OCI-LY3 (cell line): Measurements from ENCODE around the gene CARNS1.
A peak's percentile ranks its signal among the peaks of the same experiment; 100 is the strongest.

Experiments used
- H2AFZ ChIP-seq: fragments of 200-600, 300-600 bp; shearing (Covaris generic); 2 replicates; pipeline ENCODE4 v1.6.0; 2014; ENCODE audit warnings: antibody characterized with exemption, low read depth, low read length
- H3K27ac ChIP-seq: fragments of 200-600, 300-600 bp; sonication (generic); 2 replicates; pipeline ENCODE4 v1.5.1; 2014; ENCODE audit warnings: mild to moderate bottlenecking, low read length, moderate library complexity, mixed read lengths
- H3K27me3 ChIP-seq: fragments of 200-600, 300-600 bp; sonication (generic); 2 replicates; pipeline ENCODE4 v1.6.1; 2014; ENCODE audit warnings: low read depth, low read length, mixed read lengths
- H3K36me3 ChIP-seq: fragments of 200-600, 300-600 bp; sonication (generic); replicated peaks from 2 replicates; pipeline ENCODE3; 2014; ENCODE audit warnings: low read depth, low read length, mixed read lengths
- H3K4me1 ChIP-seq: fragments of 300-600, 200-600 bp; sonication (generic); 2 replicates; pipeline ENCODE4 v1.6.1; 2014; ENCODE audit warnings: low read length, mixed read lengths
- H3K4me2 ChIP-seq: fragments of 200-600, 300-600 bp; sonication (generic); 2 replicates; pipeline ENCODE4 v1.6.1; 2014; ENCODE audit warnings: low read length, mixed read lengths
- H3K4me3 ChIP-seq: fragments of 300-600, 200-600 bp; sonication (generic); 2 replicates; pipeline ENCODE4 v1.5.1; 2014; ENCODE audit warnings: antibody characterized with exemption, mild to moderate bottlenecking, low read length, moderate library complexity
- H3K79me2 ChIP-seq: fragments of 300-600, 200-600 bp; shearing (Covaris generic); 2 replicates; pipeline ENCODE4 v1.6.1; 2014; ENCODE audit warnings: mild to moderate bottlenecking, low read length, mixed read lengths
- H3K9ac ChIP-seq: fragments of 300-600, 200-600 bp; shearing (Covaris generic); 2 replicates; pipeline ENCODE4 v1.6.0; 2014; ENCODE audit warnings: mild to moderate bottlenecking, low read length, moderate library complexity
- H3K9me3 ChIP-seq: fragments of 200-600, 300-600 bp; shearing (Covaris generic); 2 replicates; pipeline ENCODE4 v1.6.1; 2014; ENCODE audit warnings: low read length, mixed read lengths; ENCODE audit not compliant: insufficient read depth
- H4K20me1 ChIP-seq: fragments of 200-600, 300-600 bp; sonication (generic); 2 replicates; pipeline ENCODE4 v1.6.1; 2016; ENCODE audit warnings: low read length, mixed read lengths; ENCODE audit not compliant: insufficient read depth
- EZH2phosphoT487 ChIP-seq: fragments of 200-600 bp; shearing (Covaris generic); IDR thresholded peaks from 2 replicates; pipeline ENCODE4 v1.6.1; 2018; ENCODE audit warnings: antibody characterized with exemption, mixed run types, low read depth
- TF ChIP-seq, protein P1 (sequence below): fragments of 200-600, 300-600 bp; sonication (generic); IDR thresholded peaks from 2 replicates; pipeline ENCODE4 v1.5.1; 2014; ENCODE audit warnings: antibody characterized with exemption, low read length, low read depth

CARNS1 gene

DNA sequence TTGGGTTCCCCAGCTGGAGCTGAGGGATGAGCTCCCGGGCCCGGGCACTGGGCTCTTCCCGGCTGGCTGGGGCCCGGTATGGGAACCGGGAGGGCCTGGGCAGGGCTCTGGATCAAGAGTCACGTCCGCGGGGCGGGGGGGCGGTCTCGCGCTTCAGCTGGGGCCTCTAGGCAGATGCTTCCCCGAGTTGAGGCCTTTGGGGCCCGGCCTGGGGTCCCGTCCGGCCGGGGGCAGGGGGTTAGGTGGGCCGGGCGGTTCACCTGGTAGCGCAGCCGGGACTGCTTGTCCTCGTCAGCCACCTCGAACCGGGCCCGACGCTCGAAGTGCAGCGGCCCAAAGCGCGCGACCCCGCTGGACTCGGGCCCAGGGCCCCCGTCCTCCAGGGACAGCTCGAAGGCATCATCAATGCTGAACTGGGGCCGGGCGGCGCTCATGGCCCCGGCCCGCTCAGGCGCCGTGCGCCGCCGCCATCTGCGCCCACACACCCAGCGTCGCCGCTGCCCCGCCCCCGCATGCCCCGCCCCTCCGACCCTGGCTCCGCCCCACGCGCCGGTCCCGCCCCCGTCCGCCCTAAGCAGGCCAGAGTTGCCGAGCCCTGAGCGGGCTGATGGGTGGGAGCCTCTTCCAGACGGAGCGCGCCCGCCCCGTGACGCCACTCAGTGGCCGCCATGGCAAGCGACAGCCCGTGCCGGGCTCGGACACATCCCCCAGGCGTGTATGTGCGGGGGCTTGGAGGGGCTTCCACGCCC is 53.5 kb downstream of the CARNS1 start, which contains the start of gene TMEM134:
Gene TMEM134, minus strand, starts transcription at position 493 of the 749 bp plus-strand sequence. Its CDS starts 59 bp downstream, at position 434.
- Histone ChIP-seq H3K27ac (peak within 1 kb of the TSS; percentile 53), H4K20me1 (no peaks in the 10 kb centered on the region), H3K4me2 (peak within 1 kb of the TSS; percentile 92), H3K9ac (peak within 1 kb of the TSS; percentile 87), H3K4me1 (peaks cover 51% of the 10 kb centered on the region), H3K36me3 (no peaks in the 10 kb centered on the region), H3K4me3 (peak within 1 kb of the TSS; percentile 93), H3K79me2 (peaks cover 15% of the 10 kb centered on the region), H2AFZ (peak within 1 kb of the TSS; percentile 85), H3K27me3 (no peaks in the 10 kb centered on the region), H3K9me3 (no peaks in the 10 kb centered on the region)
- TF ChIP-seq, protein P1, sequence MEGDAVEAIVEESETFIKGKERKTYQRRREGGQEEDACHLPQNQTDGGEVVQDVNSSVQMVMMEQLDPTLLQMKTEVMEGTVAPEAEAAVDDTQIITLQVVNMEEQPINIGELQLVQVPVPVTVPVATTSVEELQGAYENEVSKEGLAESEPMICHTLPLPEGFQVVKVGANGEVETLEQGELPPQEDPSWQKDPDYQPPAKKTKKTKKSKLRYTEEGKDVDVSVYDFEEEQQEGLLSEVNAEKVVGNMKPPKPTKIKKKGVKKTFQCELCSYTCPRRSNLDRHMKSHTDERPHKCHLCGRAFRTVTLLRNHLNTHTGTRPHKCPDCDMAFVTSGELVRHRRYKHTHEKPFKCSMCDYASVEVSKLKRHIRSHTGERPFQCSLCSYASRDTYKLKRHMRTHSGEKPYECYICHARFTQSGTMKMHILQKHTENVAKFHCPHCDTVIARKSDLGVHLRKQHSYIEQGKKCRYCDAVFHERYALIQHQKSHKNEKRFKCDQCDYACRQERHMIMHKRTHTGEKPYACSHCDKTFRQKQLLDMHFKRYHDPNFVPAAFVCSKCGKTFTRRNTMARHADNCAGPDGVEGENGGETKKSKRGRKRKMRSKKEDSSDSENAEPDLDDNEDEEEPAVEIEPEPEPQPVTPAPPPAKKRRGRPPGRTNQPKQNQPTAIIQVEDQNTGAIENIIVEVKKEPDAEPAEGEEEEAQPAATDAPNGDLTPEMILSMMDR = peak; percentile 65
- TF ChIP-seq EZH2phosphoT487 = no peak

GRCh38 chr11:67469508-67469811 is 54.0 kb downstream of the CARNS1 start:
- Histone ChIP-seq H3K4me1 (peaks cover 46% of the 10 kb centered on the region), H3K4me3 (peak overlapping the region; percentile 93), H3K27me3 (no peaks in the 10 kb centered on the region), H3K4me2 (peak overlapping the region; percentile 92), H4K20me1 (no peaks in the 10 kb centered on the region), H3K79me2 (peaks cover 15% of the 10 kb centered on the region), H3K36me3 (no peaks in the 10 kb centered on the region), H3K9ac (peak overlapping the region; percentile 85), H3K27ac (peak overlapping the region; percentile 48), H3K9me3 (no peaks in the 10 kb centered on the region), H2AFZ (peak overlapping the region; percentile 85)
- TF ChIP-seq, protein P1 = no peak; the same call in 1 of the 2 replicates
- TF ChIP-seq EZH2phosphoT487 = no peak

- no peaks in the 10 kb centered on the region for H4K20me1 ChIP-seq
- TF ChIP-seq, protein P1 = no peak
- TF ChIP-seq EZH2phosphoT487 = no peak
- H3K9me3 ChIP-seq = no peaks in the 10 kb centered on the region
- peak overlapping the region; percentile 20; the same call in 1 of the 2 replicates for H2AFZ ChIP-seq
- peak overlapping the region; percentile 93; the same call in 1 of the 2 replicates for H3K4me3 ChIP-seq
- peak overlapping the region; percentile 28; the same call in 1 of the 2 replicates for H3K9ac ChIP-seq
- no peaks in the 10 kb centered on the region for H3K27me3 ChIP-seq
- 0 out of 2 replicates have a peak overlapping the region, but pooled peaks have one; percentile 12 for H3K27ac ChIP-seq
- no peaks in the 10 kb centered on the region for H3K36me3 ChIP-seq
- peak overlapping the region; percentile 92 for H3K4me2 ChIP-seq
- peaks cover 42% of the 10 kb centered on the region for H3K4me1 ChIP-seq
- peaks cover 8% of the 10 kb centered on the region for H3K79me2 ChIP-seq
Measured at GRCh38 chr11:67470337-67471002, 55.0 kb downstream of the CARNS1 start.

DNA sequence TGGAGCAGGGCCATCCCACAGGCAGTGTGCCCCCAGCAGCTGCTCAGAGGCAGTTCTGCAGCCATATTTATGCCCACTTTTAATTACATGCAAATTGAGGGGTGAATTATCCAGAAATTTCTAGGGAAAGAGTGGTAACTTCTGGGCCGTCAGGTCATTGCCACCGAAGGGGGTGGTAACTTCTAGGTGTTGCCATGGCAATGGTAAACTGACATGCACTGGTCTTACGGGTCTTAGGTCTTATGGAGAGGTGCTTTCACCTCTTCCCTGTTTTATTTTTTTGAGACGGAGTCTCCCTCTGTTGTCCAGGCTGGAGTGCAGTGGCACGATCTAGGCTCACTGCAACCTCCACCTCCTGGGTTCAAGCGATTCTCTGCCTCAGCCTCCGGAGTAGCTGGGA is 57.4 kb downstream of the CARNS1 start:
- TF ChIP-seq, protein P1 = no peak
- TF ChIP-seq EZH2phosphoT487 = no peak

More for the DNA sequence above, 57.4 kb downstream of the CARNS1 start:
- no peaks in the 10 kb centered on the region for H3K9me3 ChIP-seq
- no peak overlapping the region for H3K4me3 ChIP-seq
- no peaks in the 10 kb centered on the region for H3K27me3 ChIP-seq
- no peak overlapping the region for H3K27ac ChIP-seq
- peaks cover 7% of the 10 kb centered on the region; the same call in 1 of the 2 replicates for H3K79me2 ChIP-seq
- no peak overlapping the region for H3K4me2 ChIP-seq
- H3K36me3 ChIP-seq = no peaks in the 10 kb centered on the region
- peaks cover 31% of the 10 kb centered on the region for H3K4me1 ChIP-seq
- no peaks in the 10 kb centered on the region for H4K20me1 ChIP-seq
- H2AFZ ChIP-seq = no peak overlapping the region
- no peak overlapping the region for H3K9ac ChIP-seq
